Measurements from ENCODE around the gene SAMMSON.

DNA sequence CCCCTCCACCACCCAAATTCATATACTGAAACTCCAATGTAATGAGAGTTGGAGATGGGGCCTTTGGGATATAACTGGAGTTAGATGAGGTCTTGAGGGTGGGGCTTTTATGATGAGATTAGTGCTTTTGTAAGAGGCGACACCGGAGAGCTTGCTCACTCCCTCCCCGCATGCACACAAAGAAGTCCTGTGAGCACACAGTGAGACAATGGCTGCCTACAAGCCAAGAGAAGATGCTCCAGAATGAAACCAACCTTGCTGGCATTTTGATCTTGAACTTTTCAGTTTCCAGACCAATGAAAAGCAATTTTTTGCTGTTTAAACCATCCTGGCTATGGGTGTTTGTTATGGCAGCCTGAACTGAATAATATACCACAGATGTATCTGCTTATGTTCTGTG, 109.0 kb downstream of the SAMMSON start:
- TF ChIP-seq, protein P1, sequence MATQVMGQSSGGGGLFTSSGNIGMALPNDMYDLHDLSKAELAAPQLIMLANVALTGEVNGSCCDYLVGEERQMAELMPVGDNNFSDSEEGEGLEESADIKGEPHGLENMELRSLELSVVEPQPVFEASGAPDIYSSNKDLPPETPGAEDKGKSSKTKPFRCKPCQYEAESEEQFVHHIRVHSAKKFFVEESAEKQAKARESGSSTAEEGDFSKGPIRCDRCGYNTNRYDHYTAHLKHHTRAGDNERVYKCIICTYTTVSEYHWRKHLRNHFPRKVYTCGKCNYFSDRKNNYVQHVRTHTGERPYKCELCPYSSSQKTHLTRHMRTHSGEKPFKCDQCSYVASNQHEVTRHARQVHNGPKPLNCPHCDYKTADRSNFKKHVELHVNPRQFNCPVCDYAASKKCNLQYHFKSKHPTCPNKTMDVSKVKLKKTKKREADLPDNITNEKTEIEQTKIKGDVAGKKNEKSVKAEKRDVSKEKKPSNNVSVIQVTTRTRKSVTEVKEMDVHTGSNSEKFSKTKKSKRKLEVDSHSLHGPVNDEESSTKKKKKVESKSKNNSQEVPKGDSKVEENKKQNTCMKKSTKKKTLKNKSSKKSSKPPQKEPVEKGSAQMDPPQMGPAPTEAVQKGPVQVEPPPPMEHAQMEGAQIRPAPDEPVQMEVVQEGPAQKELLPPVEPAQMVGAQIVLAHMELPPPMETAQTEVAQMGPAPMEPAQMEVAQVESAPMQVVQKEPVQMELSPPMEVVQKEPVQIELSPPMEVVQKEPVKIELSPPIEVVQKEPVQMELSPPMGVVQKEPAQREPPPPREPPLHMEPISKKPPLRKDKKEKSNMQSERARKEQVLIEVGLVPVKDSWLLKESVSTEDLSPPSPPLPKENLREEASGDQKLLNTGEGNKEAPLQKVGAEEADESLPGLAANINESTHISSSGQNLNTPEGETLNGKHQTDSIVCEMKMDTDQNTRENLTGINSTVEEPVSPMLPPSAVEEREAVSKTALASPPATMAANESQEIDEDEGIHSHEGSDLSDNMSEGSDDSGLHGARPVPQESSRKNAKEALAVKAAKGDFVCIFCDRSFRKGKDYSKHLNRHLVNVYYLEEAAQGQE (IDR thresholded peaks at IDR 0.05; ENCODE audit: low read depth, low read length), result no peak
- TF ChIP-seq CHD2 (IDR thresholded peaks at IDR 0.05; ENCODE audit: low read length, partially characterized antibody), result no peak
- TF ChIP-seq, protein P2, sequence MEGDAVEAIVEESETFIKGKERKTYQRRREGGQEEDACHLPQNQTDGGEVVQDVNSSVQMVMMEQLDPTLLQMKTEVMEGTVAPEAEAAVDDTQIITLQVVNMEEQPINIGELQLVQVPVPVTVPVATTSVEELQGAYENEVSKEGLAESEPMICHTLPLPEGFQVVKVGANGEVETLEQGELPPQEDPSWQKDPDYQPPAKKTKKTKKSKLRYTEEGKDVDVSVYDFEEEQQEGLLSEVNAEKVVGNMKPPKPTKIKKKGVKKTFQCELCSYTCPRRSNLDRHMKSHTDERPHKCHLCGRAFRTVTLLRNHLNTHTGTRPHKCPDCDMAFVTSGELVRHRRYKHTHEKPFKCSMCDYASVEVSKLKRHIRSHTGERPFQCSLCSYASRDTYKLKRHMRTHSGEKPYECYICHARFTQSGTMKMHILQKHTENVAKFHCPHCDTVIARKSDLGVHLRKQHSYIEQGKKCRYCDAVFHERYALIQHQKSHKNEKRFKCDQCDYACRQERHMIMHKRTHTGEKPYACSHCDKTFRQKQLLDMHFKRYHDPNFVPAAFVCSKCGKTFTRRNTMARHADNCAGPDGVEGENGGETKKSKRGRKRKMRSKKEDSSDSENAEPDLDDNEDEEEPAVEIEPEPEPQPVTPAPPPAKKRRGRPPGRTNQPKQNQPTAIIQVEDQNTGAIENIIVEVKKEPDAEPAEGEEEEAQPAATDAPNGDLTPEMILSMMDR (IDR thresholded peaks at IDR 0.05), result no peak
- no peak for TF ChIP-seq POLR2AphosphoS5 (IDR thresholded peaks at IDR 0.05; ENCODE audit: low read depth, low read length)
- no peak for TF ChIP-seq EZH2phosphoT487 (IDR thresholded peaks at IDR 0.05; ENCODE audit: borderline replicate concordance, low read depth)
- TF ChIP-seq, protein P3, sequence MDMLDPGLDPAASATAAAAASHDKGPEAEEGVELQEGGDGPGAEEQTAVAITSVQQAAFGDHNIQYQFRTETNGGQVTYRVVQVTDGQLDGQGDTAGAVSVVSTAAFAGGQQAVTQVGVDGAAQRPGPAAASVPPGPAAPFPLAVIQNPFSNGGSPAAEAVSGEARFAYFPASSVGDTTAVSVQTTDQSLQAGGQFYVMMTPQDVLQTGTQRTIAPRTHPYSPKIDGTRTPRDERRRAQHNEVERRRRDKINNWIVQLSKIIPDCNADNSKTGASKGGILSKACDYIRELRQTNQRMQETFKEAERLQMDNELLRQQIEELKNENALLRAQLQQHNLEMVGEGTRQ (IDR thresholded peaks at IDR 0.05; ENCODE audit: borderline replicate concordance, low read depth, low read length), result no peak
- TF ChIP-seq, protein P4, sequence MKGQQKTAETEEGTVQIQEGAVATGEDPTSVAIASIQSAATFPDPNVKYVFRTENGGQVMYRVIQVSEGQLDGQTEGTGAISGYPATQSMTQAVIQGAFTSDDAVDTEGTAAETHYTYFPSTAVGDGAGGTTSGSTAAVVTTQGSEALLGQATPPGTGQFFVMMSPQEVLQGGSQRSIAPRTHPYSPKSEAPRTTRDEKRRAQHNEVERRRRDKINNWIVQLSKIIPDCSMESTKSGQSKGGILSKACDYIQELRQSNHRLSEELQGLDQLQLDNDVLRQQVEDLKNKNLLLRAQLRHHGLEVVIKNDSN (IDR thresholded peaks at IDR 0.05; ENCODE audit: borderline replicate concordance, low read depth), result no peak
- no peak for TF ChIP-seq TAF1 (IDR thresholded peaks at IDR 0.05; ENCODE audit: borderline replicate concordance, low read depth, low read length)
- TF ChIP-seq EP300 (IDR thresholded peaks at IDR 0.05; ENCODE audit: borderline replicate concordance in 1 of 2, low read depth in 1 of 2, low read length in 1 of 2), result no peak
- no peak for TF ChIP-seq ELF1 (IDR thresholded peaks at IDR 0.05)
- no peak for TF ChIP-seq TEAD4 (IDR thresholded peaks at IDR 0.05; ENCODE audit: borderline replicate concordance, insufficient read depth)
- no peak for TF ChIP-seq TCF12 (IDR thresholded peaks at IDR 0.05)

All from SK-N-SH (cell line).